ENCODE results near the gene OAF. TPM values are rescaled to one million over a fixed set of nuclear protein-coding genes. Genes with fewer than 3 reads are reported as not detected.
"Not testable (repeated sequence)": the region's sequence is repeated elsewhere in the genome, so short reads cannot be mapped to it uniquely, and the experiment has no call there.

The OAF gene
- total RNA-seq, 4 donors from 2014 or later, result 74.7 to 192 (median 124) TPM

- peak overlapping the region in 1 of 4 donors; percentile 3 for H3K27ac ChIP-seq
- DNase-seq (ENCODE audit: low spot score in 2 of 2), result peak in 1 of 2 donors; percentile 17
- WGBS, 2 donors, result 36 to 42% methylated on average over 5 of the region's 5 CpGs
Measured at GRCh38 chr11:120173807-120174206, 37.0 kb upstream of the OAF start.

GRCh38 chr11:120174866-120175265 is 36.0 kb upstream of the OAF start:
- H3K4me3 ChIP-seq, result no peak overlapping the region
- TF ChIP-seq POLR2A (IDR thresholded peaks at IDR 0.05) (no peak), EP300 (IDR thresholded peaks at IDR 0.05) (no peak)
- TF ChIP-seq, protein P1, sequence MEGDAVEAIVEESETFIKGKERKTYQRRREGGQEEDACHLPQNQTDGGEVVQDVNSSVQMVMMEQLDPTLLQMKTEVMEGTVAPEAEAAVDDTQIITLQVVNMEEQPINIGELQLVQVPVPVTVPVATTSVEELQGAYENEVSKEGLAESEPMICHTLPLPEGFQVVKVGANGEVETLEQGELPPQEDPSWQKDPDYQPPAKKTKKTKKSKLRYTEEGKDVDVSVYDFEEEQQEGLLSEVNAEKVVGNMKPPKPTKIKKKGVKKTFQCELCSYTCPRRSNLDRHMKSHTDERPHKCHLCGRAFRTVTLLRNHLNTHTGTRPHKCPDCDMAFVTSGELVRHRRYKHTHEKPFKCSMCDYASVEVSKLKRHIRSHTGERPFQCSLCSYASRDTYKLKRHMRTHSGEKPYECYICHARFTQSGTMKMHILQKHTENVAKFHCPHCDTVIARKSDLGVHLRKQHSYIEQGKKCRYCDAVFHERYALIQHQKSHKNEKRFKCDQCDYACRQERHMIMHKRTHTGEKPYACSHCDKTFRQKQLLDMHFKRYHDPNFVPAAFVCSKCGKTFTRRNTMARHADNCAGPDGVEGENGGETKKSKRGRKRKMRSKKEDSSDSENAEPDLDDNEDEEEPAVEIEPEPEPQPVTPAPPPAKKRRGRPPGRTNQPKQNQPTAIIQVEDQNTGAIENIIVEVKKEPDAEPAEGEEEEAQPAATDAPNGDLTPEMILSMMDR (IDR thresholded peaks at IDR 0.05), result no peak
- WGBS, 2 donors, result 77 to 78% methylated on average over 4 of the region's 4 CpGs
- no peak for DNase-seq (ENCODE audit: low spot score in 2 of 2)
- H3K27me3 ChIP-seq, result no peaks in the 10 kb centered on the region
- H3K36me3 ChIP-seq, result no peaks in the 10 kb centered on the region
- H3K9me3 ChIP-seq, result no peaks in the 10 kb centered on the region
- no peak overlapping the region for H3K27ac ChIP-seq
- peaks cover 0 to 54% (median 20%) of the 10 kb centered on the region in 4 donors for H3K4me1 ChIP-seq

More at GRCh38 chr11:120173807-120174206, 37.0 kb upstream of the OAF start:
- H3K27me3 ChIP-seq, result no peaks in the 10 kb centered on the region
- H3K4me3 ChIP-seq, result no peak overlapping the region
- H3K4me1 ChIP-seq, result peaks cover 0 to 54% (median 17%) of the 10 kb centered on the region in 4 donors
- TF ChIP-seq, protein P1 (IDR thresholded peaks at IDR 0.05), result no peak
- TF ChIP-seq EP300 (IDR thresholded peaks at IDR 0.05), result no peak
- no peak for TF ChIP-seq POLR2A (IDR thresholded peaks at IDR 0.05)
- H3K36me3 ChIP-seq, result no peaks in the 10 kb centered on the region
- H3K9me3 ChIP-seq, result no peaks in the 10 kb centered on the region

- peaks cover 0 to 72% (median 42%) of the 10 kb centered on the region in 4 donors for H3K4me1 ChIP-seq
- no peak overlapping the region for H3K4me3 ChIP-seq
- H3K9me3 ChIP-seq, result no peaks in the 10 kb centered on the region
- DNase-seq (ENCODE audit: low spot score in 2 of 2), result peak in 1 of 2 donors; percentile 8
- H3K27me3 ChIP-seq, result no peaks in the 10 kb centered on the region
- TF ChIP-seq EP300 (IDR thresholded peaks at IDR 0.05) (no peak), POLR2A (IDR thresholded peaks at IDR 0.05) (no peak)
- TF ChIP-seq, protein P1 (IDR thresholded peaks at IDR 0.05), result no peak
- H3K27ac ChIP-seq, result peak overlapping the region in 3 of 4 donors; percentile 35 to 89 (median 85)
- no peaks in the 10 kb centered on the region for H3K36me3 ChIP-seq
- 39 to 42% methylated on average over 5 of the region's 5 CpGs for WGBS, 2 donors
Measured at GRCh38 chr11:120178561-120179056, 32.2 kb upstream of the OAF start.

- 35 to 37% methylated on average over 10 of the region's 10 CpGs for WGBS, 2 donors
- Histone ChIP-seq H3K36me3 (no peaks in the 10 kb centered on the region), H3K4me1 (peaks cover 0 to 72% (median 48%) of the 10 kb centered on the region in 4 donors), H3K27me3 (no peaks in the 10 kb centered on the region), H3K27ac (peak overlapping the region in 3 of 4 donors; percentile 35 to 89 (median 85)), H3K9me3 (no peaks in the 10 kb centered on the region), H3K4me3 (no peak overlapping the region)
- TF ChIP-seq EP300 (IDR thresholded peaks at IDR 0.05) (no peak), POLR2A (IDR thresholded peaks at IDR 0.05) (no peak)
- TF ChIP-seq, protein P1 (IDR thresholded peaks at IDR 0.05), result no peak
- peak in 1 of 2 donors; percentile 4 for DNase-seq (ENCODE audit: low spot score in 2 of 2)
Measured at GRCh38 chr11:120179057-120179672, 31.7 kb upstream of the OAF start.

GRCh38 chr11:120180063-120180462 is 30.8 kb upstream of the OAF start:
- not testable (repeated sequence) for DNase-seq (ENCODE audit: low spot score in 2 of 2); H3K4me3 ChIP-seq; H3K9me3 ChIP-seq; H3K27me3 ChIP-seq; H3K36me3 ChIP-seq
- WGBS, 2 donors, result 73 to 91% methylated on average over 6 of the region's 6 CpGs
- H3K4me1 ChIP-seq, result peaks cover 0 to 80% (median 57%) of the 10 kb centered on the region in 4 donors
- H3K27ac ChIP-seq, result peak overlapping the region in 2 of 4 donors; percentile 85 to 89
